ENCODE results near the gene PRX. TPM values are rescaled to one million over a fixed set of nuclear protein-coding genes. Genes with fewer than 3 reads are reported as not detected.

The PRX gene
- total RNA-seq, 1 experiment from 2014 or later: 6.6 TPM

DNA sequence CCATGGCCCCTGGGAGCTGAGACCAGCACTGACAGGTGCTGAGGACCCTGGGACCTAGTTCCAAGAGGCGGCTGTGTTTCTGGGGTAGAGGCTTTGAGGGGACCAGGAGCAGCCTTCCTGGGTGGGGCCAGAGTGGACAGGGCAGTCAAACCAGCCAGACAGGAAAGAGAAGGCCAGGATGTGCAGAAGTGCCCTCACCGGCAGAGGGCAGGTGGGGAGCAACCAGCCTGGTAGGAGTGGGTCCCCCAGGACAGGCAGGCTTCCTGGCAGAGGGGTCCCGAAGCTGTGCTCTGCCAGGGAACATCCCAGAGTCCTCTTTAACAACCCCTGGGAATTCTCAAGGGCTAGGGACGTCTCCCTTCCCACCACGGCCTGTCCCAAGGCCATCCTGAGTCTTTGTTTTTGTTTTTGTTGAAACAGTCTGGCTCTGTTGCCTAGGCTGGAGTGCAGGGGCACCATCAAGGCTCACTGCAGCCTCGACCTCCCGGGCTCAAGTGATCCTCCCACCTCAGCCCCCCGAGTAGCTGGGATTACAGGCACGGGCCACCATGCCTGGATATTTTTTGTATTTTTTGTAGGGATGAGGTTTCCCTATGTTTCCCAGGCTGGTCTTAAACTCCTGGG lies 20.2 kb downstream of the PRX start:
- Histone ChIP-seq H3K79me2 (ENCODE audit: low read depth) (no peaks in the 10 kb centered on the region), H3K9me2 (ENCODE audit: insufficient read depth) (no peaks in the 10 kb centered on the region), H3K4me1 (replicated peaks; ENCODE audit: insufficient read depth) (peaks cover 18% of the 10 kb centered on the region), H3K36me3 (ENCODE audit: low read depth) (no peaks in the 10 kb centered on the region), H2AFZ (peak overlapping the region; percentile 73), H3K27me3 (ENCODE audit: insufficient read depth, low read depth) (no peaks in the 10 kb centered on the region), H4K20me1 (ENCODE audit: insufficient read depth) (no peaks in the 10 kb centered on the region), H3K4me3 (peak overlapping the region; percentile 40; the same call in 1 of the 2 replicates), H3K27ac (peak overlapping the region; percentile 33; the same call in 1 of the 2 replicates), H3F3A (ENCODE audit: insufficient read depth, low read depth) (no peaks in the 10 kb centered on the region; the same call in 1 of the 2 replicates), H3K4me2 (peak overlapping the region; percentile 77), H3K9me3 (ENCODE audit: insufficient read depth, low read depth) (no peaks in the 10 kb centered on the region)
- TF ChIP-seq, protein P1, sequence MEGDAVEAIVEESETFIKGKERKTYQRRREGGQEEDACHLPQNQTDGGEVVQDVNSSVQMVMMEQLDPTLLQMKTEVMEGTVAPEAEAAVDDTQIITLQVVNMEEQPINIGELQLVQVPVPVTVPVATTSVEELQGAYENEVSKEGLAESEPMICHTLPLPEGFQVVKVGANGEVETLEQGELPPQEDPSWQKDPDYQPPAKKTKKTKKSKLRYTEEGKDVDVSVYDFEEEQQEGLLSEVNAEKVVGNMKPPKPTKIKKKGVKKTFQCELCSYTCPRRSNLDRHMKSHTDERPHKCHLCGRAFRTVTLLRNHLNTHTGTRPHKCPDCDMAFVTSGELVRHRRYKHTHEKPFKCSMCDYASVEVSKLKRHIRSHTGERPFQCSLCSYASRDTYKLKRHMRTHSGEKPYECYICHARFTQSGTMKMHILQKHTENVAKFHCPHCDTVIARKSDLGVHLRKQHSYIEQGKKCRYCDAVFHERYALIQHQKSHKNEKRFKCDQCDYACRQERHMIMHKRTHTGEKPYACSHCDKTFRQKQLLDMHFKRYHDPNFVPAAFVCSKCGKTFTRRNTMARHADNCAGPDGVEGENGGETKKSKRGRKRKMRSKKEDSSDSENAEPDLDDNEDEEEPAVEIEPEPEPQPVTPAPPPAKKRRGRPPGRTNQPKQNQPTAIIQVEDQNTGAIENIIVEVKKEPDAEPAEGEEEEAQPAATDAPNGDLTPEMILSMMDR (conservative IDR thresholded peaks at IDR 0.05): peak; percentile 76
- no peak for TF ChIP-seq EZH2 (IDR thresholded peaks at IDR 0.05; ENCODE audit: low read depth)
- POLR2A ChIA-PET (ENCODE audit: unreplicated experiment): no interaction called here
- CTCF ChIA-PET: interaction anchor here (0.7 kb wide), 1 partner anchor 17 kb away, joined by 3 read pairs; no protein-coding TSS in a partner anchor
- BruUV-seq (replicated peaks): no TSS peak
- intact Hi-C loops (cut with micrococcal nuclease; ENCODE audit: unreplicated experiment): loop anchor here (2.0 to 10.0 kb wide), 3 partner anchors 46 to 132 kb away; partner anchors contain the start of genes BLVRB, C19orf47 and PLD3
- peak; percentile 70 to 85 for DNase-seq

DNA sequence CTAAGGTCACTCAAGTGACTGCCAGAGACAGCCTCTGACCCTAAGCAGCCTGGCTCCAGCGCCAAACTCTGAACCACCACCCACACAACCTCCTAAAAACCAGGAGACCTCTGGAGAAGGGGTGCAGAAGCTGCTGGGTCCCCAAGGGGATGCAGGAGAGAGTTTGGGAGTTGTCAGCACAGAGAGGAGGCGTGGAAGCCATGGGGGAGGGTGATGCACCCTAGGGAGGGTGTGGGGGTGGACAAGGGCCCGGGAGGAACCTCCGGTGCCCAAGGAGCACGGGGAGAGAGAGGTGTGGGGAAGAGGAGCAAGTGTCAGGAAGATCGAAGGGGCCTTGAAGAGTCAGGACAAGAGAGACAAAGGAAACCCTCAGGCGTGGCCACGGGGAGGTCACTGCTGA lies 21.1 kb downstream of the PRX start:
- no peak for TF ChIP-seq EZH2 (IDR thresholded peaks at IDR 0.05; ENCODE audit: low read depth)
- TF ChIP-seq, protein P1 (conservative IDR thresholded peaks at IDR 0.05): no peak
- Histone ChIP-seq H3K27ac (no peak overlapping the region), H3K4me1 (replicated peaks; ENCODE audit: insufficient read depth) (peaks cover 18% of the 10 kb centered on the region), H4K20me1 (ENCODE audit: insufficient read depth) (no peaks in the 10 kb centered on the region), H3K4me2 (peak overlapping the region; percentile 77), H3K79me2 (ENCODE audit: low read depth) (no peaks in the 10 kb centered on the region), H3K27me3 (ENCODE audit: insufficient read depth, low read depth) (no peaks in the 10 kb centered on the region), H3K36me3 (ENCODE audit: low read depth) (no peaks in the 10 kb centered on the region), H2AFZ (peak overlapping the region; percentile 73; the same call in 1 of the 2 replicates), H3K4me3 (no peak overlapping the region), H3K9me2 (ENCODE audit: insufficient read depth) (no peaks in the 10 kb centered on the region), H3K9me3 (ENCODE audit: insufficient read depth, low read depth) (no peaks in the 10 kb centered on the region), H3F3A (ENCODE audit: insufficient read depth, low read depth) (no peaks in the 10 kb centered on the region; the same call in 1 of the 2 replicates)
- DNase-seq: no peak
- ChIA-PET POLR2A (ENCODE audit: unreplicated experiment) (no interaction called here), CTCF (no interaction called here)
- no TSS peak for BruUV-seq (replicated peaks)
- intact Hi-C loops (cut with micrococcal nuclease; ENCODE audit: unreplicated experiment): loop anchor here (2.0 to 10.0 kb wide), 3 partner anchors 45 to 133 kb away; partner anchors contain the start of genes BLVRB, C19orf47 and PLD3

DNA sequence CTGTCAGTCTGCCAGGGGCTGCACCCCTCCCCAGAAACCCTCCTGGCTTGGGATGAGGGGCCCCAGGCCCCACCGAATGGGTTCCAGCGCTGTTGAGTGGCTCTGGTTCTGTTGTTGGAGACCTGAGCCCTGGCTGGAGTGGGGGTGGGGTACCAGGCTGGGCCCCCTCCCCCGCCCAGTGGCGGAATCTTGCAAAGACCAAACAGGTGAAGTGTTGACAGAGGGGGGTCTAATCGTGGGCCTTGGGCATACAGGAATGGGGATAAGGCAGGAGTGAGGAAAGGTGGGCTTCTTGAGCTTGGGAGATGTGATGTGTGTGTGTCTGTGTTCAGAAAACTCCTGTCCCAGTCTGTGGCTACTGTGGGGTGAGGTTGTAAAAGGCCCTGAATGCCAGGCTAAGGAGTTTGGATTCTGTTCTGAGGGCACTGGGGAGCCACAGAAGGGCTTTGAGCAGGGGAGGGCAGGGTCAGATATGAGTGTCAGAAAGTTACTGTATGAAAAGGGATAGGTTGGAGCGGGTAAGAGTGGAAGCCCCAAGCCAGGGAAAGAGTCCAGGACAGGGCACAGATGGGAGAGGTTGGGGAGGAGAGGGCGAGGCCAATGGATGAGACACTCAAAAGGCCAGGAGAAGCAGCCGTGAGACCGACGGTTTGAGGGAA lies 23.0 kb downstream of the PRX start, which contains the start of gene HIPK4:
TSS of gene HIPK4 (minus strand) at position 98 of the 659 bp plus-strand sequence. CDS start 279 bp downstream, outside the sequence.
- no peaks in the 10 kb centered on the region for H3K79me2 ChIP-seq (ENCODE audit: low read depth)
- no peak within 1 kb of the TSS for H3K4me3 ChIP-seq
- H4K20me1 ChIP-seq (ENCODE audit: insufficient read depth): no peaks in the 10 kb centered on the region
- H3K36me3 ChIP-seq (ENCODE audit: low read depth): no peaks in the 10 kb centered on the region
- CTCF ChIA-PET: no interaction called here
- no peaks in the 10 kb centered on the region for H3K27me3 ChIP-seq (ENCODE audit: insufficient read depth, low read depth)
- H3K4me1 ChIP-seq (replicated peaks; ENCODE audit: insufficient read depth): peaks cover 18% of the 10 kb centered on the region
- no peak within 1 kb of the TSS for H3K27ac ChIP-seq
- POLR2A ChIA-PET (ENCODE audit: unreplicated experiment): no interaction called here
- H3K9me2 ChIP-seq (ENCODE audit: insufficient read depth): no peaks in the 10 kb centered on the region
- no TSS peak for BruUV-seq (replicated peaks)
- H3F3A ChIP-seq (ENCODE audit: insufficient read depth, low read depth): no peaks in the 10 kb centered on the region; the same call in 1 of the 2 replicates
- no peak for DNase-seq
- intact Hi-C loops (cut with micrococcal nuclease; ENCODE audit: unreplicated experiment): loop anchor here (5.0 to 10.0 kb wide), 2 partner anchors 43 to 135 kb away; partner anchors contain the start of genes C19orf47 and PLD3
- TF ChIP-seq EZH2 (IDR thresholded peaks at IDR 0.05; ENCODE audit: low read depth): no peak
- TF ChIP-seq, protein P1 (conservative IDR thresholded peaks at IDR 0.05): no peak
- no peak within 1 kb of the TSS for H3K4me2 ChIP-seq
- H3K9me3 ChIP-seq (ENCODE audit: insufficient read depth, low read depth): no peaks in the 10 kb centered on the region
- H2AFZ ChIP-seq: no peak within 1 kb of the TSS
